AG08395 (cell line): ENCODE results near the gene SFXN5.
"Not testable (repeated sequence)": the region's sequence is repeated elsewhere in the genome, so short reads cannot be mapped to it uniquely, and the experiment has no call there.

ENCODE experiments used
- DNase-seq: peaks from one replicate; pipeline ENCODE4 v3.0.0; 2012; ENCODE audit warnings: mixed read lengths, low spot score

Gene SFXN5

DNA sequence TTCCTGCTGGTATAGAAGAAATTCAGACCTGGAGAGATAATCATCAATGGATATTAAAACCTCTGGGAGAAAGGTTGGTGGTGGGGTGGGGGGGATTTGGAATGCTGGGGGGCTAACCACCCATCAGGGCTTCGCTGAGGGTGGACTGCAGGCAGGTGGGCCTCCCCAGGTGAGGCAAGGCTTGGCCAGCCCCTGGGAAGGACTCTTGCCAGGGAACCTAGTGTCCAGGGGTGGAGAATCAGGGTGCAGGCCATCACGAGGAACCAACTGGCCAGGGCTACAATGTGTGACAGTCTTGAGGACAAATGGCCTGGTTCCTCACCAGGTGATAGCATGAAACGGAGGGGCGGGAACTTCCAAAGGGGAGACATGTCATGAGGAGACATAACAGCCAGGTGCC lies 29.4 kb upstream of the SFXN5 start:
- no peak for DNase-seq

DNA sequence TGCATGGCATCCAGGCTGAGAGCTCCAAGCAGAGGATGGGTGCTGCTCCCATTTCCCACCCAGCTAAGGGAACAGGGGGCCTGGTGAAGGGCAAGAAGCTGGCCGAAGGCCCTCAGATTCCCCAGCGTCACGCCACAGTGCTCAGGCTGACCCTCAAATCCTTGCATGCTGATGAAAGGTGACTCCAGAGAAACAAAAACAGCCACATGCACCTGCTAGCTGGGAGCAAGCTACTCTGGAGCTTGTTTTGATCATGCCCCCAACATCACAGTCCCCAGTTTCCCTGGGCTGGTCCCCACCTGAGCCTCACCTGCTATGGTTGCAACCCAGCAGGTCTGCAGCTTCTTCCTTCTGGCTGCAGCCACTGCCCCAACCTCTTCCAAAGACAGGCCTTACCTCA lies 28.0 kb upstream of the SFXN5 start:
- DNase-seq = no peak

DNA sequence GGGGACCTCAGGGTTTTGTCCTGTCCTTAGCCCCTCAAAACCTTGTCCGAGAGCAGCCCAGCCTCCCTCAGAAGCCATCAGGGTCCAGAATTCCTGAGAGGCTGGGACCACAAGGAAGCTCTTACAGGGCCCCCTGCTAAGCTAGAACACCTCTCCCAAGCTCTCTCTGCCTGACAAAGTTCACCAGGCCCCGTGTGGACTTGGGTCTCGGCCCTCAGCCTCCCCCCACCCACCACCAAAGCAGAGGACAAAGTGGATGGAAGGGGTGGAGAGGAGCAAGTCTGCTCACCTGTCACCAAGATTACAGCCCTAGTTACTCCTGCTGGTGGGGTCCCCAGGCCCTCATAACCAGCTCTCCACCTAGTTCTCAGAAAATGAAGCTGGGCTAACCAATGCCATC lies 24.4 kb upstream of the SFXN5 start:
- DNase-seq = no peak

DNA sequence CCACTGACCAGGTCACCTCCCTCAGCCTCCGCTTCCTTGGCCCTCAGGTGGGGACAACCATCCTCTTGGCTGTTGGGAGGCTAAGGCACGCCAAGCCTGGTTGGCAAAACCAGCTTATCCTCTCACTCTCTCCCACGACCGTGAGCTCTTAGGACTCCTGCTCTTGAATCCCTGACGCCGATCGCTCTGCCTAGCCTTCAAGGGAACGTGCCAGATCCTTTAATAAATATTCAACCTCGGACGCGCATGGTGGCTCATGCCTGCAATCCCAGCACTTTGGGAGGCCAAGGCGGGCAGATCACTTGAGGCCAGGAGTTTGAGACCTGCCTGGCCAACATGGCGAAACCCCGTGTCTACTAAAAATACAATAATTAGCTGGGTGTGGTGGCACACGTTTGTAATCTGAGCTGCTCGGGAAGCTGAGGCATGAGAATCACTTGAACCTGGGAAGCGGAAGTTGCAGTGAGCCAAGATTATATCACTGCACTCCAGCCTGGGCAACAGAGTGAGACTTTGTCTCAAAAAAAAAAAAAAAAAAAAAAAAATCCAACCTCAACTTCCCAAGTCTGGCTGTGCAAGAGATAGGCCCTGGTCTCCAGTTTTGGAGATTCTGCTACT lies 22.2 kb upstream of the SFXN5 start:
- not testable (repeated sequence) for DNase-seq

DNA sequence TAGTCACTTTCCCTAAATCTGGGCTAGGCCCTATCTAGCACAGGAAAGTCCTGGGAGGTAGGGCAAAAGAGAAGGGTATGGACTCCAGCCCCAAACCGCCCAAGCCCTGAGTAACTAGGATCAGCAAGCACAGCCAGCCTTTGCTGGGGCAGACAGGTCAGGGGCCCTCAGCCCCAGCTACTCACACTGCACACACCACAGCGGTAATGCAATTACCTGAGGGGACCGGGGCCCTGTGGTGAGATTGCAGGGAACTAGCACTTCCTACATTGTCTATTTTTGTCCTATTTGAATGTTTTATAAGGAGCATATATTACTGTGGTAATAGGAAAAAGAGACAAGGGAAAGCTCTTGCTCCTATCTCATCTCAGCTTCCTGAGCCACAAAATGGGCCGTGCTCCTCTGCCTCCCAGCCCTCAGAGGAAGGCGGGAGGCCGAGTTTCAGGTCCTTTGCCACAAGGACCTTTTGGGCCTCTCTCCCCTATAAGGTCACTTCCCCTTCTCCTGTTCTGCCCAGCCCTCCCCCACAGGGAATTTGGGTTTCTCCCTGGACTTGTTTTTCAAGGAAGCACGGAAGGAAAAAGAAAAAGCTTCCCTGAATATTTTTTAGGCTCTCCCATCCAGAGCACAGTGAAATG lies 20.8 kb upstream of the SFXN5 start:
- no peak for DNase-seq

DNA sequence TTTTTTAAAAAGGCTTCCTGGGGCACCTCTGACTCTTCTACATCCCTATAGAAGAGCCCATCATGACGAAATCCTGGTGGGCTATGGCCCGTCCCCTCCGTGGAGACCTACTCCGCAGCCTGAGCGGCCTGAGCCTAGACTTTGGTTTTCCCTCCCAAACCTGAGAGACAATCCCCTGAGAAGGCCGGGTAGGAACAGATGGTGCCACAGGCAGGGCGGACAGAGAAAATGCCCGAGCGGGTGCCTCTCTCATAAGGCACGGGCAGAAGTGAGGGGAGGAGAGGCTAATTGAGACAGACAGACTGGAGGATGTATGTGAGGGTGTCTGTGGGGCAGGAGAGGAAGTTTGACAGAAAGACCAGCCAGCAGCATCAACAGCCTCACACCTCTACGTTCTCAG lies 20.2 kb upstream of the SFXN5 start:
- no peak for DNase-seq

DNA sequence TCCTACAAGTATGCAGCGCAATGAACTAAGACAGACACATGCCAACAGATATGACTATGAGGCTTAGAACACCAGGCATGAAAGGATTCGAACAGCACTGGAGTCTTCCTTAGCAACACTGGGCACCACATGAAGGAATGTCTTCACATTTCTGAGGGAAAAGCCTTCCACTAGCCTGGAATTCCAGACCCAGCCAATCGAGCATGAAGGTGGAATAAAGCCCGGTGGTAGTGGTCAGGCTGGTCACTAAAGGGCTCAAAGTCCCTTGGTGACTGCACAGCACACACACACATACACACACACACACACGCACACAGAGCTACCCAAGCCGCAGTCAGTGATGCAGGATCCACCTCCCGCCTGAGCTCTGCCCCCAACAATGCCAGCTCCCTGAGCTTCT lies 19.7 kb upstream of the SFXN5 start:
- peak; percentile 56 for DNase-seq

DNA sequence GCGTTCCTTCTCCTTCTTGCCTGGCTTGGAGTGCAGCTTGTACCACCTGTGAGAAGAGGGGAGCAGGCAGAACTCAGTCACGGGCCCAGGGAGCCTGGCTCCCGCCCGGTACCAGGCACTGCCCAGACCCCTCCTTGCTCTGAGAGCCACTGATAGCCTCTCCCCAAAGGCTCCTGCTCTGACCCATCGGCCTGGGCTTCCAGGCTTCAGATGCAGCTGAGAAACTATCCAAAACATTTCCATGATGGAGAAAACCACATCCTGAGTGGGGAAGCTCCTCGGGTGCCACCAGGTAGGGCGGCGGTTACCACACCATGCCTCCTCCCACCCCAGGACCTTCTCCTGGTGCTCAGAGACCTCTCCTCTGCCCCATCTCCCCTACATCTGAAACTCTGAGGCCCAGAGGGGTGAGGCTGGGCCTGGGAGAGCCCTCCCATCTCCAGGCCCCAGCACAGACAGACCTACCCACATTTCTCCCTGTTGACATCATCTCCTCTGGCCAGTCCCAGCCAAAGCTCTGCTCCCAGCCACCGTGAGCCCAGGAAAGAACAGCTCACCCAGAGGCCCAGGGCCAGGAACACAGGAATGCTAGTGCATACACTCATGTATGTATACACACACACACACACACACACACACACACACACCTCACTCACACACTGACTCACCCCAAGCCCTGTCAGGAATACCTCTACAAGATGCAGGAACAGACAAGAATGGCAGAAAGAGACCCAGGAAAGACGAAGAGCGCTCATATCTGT lies 17.9 kb upstream of the SFXN5 start:
- DNase-seq = peak; percentile 99

DNA sequence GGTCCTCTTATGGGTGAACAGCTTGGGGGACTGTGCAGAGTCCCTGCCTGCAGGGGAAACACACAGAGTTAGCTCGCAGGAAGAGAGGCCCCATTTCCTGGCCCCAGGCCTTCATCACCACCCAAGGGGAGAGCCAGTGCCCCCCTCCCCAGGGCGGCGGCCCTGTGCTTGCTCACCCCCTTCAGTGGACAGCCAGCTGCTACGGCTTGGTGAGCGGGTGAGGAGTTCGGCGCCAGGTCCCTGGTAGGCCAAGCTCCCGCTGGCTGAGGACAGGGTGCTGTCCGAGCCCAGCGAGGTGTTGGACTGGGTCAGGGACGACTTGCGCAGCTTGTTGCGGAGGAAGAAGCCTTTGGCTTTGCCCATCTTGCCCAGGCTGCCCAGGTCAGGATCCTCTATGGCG lies 17.2 kb upstream of the SFXN5 start:
- no peak for DNase-seq

DNA sequence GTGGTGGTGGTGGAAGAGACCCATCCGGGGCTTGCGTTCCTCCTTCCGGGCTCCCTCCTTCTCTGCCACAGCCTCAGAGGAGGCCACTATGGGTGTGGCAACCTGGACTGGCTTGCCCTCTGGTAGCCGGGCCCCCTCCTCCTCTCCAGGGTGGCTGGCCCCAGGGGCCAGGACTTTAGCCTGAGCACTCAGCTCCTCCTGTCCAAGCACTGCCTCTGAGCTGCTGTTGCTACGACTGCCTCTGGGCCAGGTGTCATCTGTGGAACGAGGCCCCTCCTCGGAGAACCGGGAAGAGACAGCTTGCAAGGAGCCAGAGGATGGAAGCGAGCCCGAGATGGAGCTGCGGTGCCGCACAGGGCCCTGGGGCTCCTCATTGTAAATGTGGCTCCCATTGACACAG lies 16.7 kb upstream of the SFXN5 start:
- DNase-seq = no peak

DNA sequence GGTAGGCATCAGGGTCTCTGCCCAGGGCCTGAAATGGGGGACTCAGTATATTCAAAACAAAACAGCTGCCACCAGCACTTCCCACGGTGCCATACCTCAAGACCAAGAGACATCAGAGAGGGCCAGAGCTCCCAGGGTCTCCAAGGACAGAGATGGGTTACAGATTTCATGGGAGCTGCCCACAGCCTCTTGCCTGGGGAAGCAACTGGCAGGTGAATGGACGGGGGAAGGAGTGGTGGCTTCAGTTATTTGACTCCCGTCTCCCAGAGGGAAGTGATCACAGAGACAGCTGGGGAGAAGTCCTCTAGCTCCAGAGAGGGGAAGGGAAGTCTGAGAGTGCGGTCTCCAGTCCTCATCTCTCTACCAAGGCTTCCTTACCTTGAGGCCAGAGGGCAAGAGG lies 15.8 kb upstream of the SFXN5 start:
- no peak for DNase-seq

DNA sequence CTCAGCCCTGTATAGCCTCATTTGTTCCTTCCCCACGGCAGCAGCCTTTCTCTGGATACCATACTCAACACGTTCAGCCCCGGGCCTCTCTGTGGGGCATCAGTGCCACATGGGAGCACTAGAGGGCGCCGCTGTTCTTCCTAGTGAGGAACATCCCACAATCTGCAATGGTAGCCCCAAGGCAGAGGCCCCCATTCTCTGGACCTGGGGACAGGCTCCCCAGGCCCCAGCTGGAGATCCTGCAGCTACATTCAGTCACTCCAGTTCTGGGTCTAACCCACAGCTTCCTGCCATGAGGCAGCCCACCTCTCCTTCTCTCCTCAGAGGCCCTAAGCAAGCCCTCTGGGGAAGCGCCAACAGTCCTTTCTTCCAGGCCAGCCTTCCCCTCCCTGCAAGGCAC lies 14.2 kb upstream of the SFXN5 start:
- peak; percentile 76 for DNase-seq

DNA sequence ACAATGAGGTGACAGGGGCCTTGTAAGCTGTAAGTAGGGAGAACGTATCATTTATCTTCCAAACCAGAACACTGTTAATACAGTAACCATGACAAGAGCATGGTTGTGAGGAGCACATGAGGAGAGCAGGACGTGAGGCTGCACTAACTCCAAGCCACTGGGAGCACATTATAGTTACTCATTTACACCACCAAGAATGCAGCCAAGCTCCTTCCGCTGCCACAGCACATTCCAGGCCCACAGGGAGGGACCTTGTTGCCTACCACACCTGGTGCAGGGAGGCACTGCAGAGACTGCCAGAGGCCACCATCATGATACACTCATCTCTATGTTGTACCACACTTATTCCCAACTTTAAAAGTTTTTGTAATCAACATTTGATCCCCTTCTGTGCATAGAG lies 13.5 kb upstream of the SFXN5 start:
- DNase-seq = no peak

DNA sequence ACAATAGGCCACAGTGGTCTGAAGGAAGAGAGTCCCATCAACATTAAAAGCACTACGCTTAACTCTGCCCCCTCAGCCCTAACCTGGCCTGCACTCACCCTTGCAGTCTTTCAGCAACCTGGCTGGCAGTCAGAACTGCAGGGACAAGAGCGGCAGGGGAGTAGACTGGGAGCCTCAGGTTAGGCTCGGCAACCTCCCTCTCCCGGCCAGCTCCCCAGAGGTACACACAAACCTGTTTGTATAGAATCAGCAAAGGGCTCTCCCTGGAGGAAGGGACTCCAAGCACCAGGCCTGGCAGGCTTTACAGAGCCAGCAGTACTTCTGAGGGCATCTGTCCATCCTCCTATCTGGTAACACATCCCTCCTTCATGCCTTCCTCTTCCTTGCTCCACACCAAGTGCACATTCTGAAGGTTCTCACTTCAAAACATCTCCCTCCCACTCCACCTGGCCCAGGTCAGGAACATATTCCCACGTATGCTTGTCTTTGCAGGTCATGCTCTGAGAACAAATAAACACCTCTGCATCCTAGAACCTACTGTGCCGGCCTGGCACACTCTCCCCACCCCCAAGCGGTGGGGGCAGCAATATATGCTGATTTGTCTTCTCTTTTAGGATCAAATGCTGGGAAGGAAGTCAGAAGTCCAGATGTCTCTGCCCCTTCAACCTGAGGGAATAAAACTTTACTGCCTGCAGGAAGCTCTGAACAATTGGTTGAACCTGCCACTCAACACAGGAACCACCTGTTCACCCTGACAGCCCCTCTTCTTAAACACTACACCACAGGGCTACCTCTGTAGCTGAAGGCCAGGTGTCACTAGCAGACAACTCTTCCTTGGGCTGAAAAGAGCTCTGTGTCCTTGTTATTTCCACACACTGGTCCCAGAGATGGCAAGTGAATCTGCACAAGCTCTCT lies 12.6 kb upstream of the SFXN5 start:
- no peak for DNase-seq

DNA sequence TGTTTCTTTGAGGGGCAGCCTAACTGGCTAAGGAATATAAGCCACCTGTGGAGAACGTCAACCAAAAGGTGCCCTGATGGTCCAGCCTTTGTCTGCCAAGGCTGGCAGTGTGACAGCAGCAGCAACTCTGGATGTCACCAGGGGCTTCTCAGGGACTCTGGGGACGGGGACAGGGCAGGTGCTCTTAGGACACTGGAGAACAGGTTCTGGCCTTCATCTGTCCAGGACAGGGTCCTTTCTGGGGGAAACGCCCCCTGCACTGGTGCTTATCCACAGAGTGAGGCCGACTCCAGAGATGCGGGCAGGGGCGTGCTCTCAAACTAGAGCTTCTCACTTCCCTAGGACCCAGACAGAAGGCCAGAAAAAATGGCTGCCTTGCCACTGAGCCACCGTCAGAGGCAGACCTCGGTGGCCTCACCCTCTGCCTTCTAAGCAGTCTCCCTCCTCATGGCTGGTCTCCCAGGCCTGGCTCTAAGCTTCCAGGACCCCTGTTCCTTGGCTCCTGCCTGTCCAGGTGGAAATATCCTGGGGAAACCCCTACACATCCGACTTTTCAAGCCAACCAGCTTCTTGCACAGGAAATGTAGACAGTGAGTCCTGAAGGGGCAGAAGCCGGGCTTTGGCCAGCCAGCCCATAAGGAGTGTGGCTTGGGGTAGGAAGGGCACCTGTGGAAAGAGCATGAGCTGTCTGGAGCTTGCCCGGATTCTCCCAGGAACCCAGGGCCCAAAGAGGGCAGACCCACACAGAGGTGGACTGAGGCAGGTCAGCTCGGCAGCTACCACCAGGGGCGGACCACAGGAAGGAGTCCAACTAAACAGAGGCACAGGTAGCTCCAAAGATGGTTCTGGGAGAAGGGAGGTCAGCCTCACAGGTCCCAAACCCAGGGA lies 11.3 kb upstream of the SFXN5 start:
- DNase-seq = no peak

DNA sequence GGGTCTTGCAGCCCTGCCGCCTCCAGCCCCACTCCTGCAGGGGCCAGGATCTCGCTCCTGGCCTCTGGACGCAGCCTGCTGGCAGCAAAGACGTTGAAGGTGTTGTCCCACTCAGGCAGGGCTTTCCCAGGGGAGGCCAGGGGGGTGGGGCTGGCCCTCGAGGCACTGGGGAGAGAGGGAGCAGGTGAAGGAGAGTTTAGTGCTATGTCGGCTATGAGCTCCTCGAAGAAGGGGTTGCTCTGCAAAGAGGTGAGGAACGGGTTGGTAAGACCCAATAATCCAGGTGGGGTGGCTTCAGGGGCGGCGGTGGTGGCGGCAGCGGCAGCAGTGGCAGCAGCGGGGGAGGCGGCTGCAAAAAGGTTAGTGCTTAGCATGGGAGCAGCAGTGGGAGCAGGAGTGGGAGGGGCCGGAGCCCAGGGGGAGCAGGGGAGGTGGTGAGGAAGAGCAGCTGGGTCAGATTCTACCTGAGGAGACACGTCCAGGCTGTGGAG lies 9.7 kb upstream of the SFXN5 start:
- DNase-seq = no peak

DNA sequence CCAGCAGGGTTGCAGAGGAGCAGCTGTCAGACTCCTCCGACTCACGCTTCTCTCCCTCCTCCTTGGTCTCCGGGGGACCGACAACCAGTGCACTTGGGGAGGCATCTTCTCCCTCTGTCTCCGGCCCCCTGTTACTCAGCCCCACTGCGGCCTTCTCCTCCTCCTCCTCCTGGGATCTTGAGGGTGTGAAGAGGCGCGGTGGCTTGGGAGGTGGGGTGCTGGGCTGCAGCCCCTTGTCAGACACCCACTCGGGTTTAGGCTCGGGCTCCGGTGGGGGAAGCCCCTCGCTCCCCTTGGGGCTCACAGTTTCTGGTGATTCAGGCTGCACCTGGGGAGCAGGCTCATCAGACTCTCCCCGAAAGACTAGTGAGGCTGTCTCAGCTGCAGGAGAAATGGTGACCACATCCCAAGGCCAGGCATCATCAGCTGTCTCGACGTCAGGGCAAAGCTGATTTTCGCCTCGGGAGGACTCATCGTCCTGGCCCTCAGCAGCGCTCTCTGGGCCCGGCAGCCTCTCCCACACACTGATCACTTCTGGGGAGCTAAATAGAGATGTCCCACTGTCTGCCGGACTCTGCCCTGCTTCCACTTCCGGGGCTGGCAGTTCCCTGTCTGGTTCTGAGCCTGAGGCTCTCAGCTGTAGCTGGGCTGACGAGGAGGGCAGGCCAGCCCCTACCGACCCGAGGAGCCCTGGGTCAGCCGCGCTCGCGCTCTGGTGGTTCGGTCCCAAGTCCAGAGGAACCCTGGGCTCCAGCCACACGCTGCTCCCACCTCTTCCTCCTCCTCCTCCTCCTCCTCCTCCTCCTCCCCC lies 9.0 kb upstream of the SFXN5 start:
- no peak for DNase-seq

DNA sequence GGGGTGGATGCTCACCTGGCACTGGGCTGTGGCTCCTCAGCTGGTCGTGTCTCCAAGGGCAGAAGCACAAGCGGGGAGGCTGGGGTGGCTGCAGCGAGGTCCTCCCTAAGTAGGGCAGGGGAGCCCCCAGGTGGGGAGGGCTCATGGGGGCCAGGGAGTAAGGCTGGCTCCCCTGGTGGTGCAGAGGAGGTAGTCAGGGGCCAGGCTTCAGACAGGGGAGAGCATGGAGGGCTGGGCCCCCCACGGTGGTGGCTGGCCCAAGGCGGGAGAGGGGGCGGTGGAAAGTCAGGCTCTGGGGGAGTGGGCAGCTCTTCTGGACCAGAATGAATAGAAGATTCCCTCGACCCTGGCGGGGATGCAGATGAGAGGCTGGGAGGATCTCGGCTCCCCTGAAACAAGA lies 8.1 kb upstream of the SFXN5 start:
- DNase-seq = no peak

DNA sequence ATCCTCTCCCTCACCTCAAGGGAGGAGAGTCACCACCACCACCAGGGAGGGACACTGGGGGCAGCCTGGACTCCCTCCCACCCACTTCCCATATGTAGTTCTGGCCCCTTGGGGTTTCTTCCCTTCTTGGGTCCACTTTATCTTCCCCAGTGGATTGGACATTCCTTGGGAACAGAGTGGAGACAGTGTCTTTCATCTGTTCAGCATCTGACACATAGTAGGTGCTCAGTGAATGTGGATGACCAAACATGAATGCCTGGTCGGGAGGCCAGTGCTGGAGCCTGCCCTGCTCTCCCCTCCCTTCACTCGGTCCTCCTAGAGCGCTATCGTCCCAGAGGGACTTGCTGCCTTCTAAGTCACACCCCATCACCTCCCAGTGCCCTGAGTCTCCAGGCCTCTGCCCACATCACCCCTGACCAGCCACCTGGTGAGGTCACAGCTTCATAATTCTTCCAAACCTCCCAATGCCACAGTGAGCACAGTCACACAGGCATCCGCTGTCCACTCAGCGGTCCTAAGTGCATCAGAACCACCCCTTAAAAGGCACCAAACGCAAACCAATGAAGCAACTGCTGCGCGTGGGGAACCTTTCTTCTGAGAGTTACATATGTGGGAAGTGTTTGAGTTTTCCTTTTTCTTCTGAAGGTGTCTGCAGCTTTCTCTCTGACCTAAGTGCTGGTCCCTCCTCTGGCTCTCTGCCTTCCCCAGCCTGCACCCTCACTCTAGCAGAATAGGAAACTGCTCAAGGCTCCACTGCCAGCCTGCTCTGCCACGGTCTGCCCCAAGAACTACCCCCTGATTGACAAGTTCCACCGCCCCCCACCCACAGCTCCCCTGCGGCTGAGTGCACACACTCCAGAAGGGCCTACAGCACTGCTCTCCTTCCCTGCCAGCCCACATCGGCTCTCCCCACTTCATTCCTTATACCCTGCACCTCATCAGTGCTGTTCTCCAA lies 7.2 kb upstream of the SFXN5 start:
- DNase-seq = no peak
